HG02642 (cell line): ENCODE data around the gene PLP1.
A peak's percentile ranks its signal among the peaks of the same experiment; 100 is the strongest.
"Not testable (repeated sequence)": the region's sequence is repeated elsewhere in the genome, so short reads cannot be mapped to it uniquely, and the experiment has no call there.

Source experiments
- ATAC-seq: cut with Tn5 transposase; IDR thresholded peaks from one replicate; pipeline ENCODE4 v1.9.1; 2021; ENCODE audit warnings: mild to moderate bottlenecking; ENCODE audit not compliant: unreplicated experiment, poor library complexity

Gene PLP1

DNA sequence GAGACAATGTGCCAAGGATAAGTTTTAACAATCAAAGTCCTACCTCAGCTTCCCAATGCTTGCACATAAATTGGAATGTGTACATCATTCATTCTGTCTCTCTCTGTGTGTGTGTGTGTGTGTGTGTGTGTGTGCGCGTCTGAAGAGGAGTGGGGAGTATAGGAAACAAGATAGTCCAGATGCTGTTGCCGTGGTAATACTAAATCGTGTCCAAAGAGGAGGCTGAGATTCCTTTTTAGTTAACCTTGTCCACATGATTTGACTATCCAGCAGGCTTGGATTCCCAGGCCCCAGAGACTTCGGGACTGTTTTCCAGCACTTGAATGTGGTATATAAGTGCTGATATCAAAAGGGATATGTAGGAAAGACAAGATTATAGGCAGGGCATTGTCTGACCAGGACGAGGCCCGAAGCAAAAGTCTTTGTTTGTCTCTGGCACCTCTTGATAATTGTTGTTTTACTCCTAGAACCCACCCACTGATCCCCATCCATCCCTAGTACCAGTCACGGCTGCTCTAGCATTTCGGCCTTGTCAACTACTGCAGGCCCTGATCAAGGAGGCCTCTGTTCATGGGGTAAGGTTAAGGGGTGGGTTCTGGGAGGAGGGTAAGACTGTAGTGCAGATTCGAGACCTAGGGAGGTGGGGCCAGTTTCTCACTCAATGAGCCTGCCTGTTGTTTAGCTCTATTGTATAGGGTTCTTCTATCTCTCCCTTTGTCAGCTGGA lies 3.9 kb downstream of the PLP1 start:
- no peak for ATAC-seq

GRCh38 chrX:103781062-103781402 lies 4.4 kb downstream of the PLP1 start:
- no peak for ATAC-seq

DNA sequence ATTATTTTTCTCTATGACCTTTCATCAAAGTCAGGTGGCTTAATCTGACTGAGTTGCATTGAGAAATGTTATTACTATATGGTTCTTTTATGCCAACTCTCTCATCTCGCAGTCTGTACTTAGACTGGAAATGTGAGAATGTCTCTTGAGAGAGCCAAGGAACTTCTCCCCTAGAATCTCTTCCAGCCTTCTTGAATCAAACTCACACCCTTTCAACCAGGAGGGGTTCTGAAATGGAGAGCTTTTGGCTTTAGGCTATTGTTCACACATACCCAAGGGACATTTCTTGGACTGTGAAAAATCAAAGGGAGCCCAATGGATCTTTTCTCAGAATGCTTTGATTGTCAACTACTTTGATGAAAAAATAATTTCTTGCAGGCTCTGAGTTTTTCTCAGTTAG lies 5.1 kb downstream of the PLP1 start:
- no peak for ATAC-seq

- no peak for ATAC-seq
These were observed 6.0 kb downstream of the PLP1 start for GRCh38 chrX:103782640-103783039.

- no peak for ATAC-seq
These were observed 6.6 kb downstream of the PLP1 start for GRCh38 chrX:103783196-103783595.

DNA sequence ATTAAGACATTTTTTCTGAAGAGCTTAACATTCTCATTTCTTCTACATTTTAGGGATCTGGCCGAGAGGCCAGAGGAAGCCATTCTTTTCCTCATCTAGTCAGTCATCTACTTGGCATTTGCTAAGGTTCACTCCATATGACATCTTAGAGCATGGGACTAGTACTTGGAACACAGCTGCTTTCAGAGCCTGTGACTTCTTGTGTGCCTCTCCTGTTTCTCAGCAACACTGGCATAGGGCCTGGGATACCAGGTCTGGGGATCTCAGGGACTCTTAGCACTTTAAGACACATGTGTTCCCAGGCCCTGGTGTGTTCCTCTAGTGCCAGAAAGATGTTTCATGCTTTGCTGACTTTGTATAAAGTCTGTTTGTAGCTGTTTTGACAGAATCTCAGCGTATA lies 7.3 kb downstream of the PLP1 start:
- no peak for ATAC-seq

DNA sequence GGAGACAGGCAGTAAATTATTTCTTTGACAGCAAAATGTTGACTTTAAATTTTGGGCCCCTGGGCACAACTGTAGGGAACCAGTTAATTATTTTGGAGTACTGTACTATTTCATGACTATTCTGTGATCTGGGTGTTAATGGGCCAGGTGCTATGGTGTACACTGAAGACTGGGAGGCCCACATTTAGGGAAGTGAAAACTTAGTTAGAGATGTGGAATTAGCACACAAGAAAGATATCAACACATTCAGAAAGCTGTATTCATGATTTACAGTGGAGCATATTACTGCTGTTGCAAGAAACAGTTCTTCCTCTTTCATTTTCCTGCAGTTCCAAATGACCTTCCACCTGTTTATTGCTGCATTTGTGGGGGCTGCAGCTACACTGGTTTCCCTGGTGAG lies 12.4 kb downstream of the PLP1 start:
- ATAC-seq, result peak; percentile 78

DNA sequence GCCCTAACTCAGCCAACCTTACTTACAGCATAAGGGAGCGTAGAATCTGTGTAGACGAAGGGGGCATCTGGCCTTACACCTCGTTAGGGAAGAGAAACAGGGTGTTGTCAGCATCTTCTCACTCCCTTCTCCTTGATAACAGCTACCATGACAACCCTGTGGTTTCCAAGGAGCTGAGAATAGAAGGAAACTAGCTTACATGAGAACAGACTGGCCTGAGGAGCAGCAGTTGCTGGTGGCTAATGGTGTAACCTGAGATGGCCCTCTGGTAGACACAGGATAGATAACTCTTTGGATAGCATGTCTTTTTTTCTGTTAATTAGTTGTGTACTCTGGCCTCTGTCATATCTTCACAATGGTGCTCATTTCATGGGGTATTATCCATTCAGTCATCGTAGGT lies 14.6 kb downstream of the PLP1 start:
- ATAC-seq, result no peak

- no peak for ATAC-seq
These were observed 15.3 kb downstream of the PLP1 start for GRCh38 chrX:103791826-103792485.

- ATAC-seq, result no peak
These were observed 16.4 kb downstream of the PLP1 start for GRCh38 chrX:103792916-103793544.

DNA sequence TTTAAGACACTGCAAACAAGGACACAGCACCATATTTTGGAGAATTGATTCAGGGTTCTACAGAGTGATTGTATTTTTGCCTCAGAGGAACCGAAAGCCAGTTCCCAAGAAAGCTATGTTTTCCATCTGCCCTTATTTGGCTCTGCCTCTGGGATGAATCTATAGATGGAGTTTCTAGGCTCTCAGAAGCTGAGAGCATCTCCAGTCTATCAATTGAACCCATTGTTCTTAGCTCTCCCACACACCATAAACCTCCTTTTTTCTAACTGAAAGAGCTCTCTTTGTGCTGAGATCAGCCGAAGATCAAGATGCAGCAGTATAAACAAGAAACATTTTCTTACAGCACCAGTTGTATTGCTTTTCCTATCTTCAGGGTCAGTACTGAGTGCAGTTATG lies 16.9 kb downstream of the PLP1 start:
- ATAC-seq, result no peak

DNA sequence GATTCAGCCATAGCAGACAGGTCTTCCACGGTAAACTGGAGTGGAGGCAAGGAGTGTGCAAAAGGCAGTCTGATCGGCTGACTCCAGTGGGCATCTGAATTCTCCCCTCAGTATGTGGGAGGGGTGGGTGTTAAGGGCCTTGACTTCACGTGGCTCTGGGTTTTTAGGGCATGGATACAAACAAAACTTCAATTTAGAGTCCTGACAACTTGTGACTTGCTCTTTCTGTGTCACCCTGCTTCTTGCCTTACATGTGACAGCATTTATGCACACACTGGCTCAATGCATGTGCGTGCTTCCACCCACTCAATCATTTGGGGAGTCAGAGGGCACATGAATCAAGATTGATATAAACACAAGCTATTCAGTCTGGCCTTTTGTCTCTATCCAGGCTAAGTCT lies 17.5 kb downstream of the PLP1 start:
- no peak for ATAC-seq

DNA sequence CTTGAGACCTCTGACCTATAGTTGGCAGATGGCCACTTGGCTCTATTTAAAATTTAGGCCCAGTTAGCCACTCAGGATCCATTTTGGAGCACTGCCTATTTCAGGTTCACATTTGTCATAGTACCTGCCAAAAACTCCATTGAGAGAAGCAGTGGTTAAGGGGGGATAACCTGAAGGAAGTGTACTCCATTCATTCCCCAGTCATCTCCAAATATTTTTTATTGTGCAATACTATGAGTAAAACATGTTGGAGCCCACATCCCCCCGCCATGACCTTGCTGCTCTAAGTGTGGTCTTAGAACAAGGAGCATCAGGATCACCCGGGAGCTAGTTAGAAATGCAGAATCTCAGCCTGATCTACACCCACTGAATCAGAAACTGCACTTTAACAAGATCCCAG lies 21.1 kb downstream of the PLP1 start:
- ATAC-seq, result no peak

DNA sequence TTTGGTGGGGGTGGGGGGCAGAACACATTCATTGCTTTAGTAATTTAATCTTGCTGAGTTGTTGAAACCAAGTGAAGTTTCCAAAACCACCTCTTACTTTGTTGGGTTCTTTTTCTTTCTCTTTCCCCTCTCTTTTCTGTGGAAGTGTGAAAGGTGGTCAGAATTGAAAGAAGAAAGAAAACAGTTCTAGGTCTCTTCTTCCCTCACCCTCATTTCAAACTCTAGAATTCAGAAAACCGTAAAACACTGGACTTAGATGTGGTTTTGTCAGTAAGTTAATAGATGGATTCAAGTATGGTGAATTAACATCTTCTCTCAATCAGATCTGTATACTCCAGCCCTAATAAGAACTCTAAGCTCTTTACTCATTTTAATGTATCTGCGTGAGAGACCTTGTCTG lies 23.7 kb downstream of the PLP1 start:
- ATAC-seq, result no peak

DNA sequence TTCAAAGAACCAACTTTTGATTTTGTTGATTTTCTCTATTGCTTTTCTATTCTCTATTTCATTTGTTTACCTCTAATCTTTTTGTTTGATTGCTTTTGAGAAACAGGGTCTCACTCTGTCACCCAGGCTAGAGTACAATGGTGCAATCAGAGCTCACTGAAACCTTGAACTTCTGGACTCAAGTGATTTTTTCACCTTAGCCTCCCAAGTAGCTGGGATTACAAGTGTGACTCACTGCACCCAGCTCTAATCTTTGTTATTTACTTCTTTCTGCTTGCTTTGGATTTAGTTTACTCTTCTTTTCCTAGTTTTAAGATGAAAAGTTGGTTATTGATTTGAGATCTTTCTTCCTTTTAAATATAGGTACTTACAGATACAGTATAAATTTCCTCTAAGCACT lies 29.2 kb downstream of the PLP1 start:
- ATAC-seq, result no peak

DNA sequence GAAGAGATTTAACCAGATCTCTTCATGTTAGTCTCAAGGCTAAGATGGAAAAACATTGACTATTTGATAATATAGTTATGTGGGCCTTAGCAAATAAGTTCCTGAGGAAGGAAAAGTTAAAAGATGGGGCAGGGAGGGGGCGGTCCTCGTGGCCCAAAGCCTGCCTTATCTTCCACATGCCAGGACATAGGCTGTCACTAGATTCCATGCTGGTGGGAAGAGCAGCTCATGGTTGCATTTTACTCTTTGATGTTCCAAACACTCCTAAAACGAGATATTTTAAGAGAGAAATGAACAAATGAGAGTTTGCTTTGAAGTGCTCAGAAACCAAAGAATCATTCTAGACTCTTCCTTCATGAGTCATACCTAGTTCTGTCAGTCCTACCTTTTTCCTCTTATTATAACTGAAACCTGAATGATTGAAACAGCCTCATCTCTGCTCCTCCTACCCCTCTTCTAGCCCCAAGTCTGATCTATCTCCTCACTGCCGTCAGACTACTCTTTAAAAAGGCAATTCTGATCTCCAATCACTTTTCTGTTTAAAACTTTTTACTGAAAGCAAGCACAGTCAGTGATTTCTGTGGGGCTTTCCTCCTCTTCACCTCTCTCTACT lies 30.3 kb downstream of the PLP1 start:
- no peak for ATAC-seq

DNA sequence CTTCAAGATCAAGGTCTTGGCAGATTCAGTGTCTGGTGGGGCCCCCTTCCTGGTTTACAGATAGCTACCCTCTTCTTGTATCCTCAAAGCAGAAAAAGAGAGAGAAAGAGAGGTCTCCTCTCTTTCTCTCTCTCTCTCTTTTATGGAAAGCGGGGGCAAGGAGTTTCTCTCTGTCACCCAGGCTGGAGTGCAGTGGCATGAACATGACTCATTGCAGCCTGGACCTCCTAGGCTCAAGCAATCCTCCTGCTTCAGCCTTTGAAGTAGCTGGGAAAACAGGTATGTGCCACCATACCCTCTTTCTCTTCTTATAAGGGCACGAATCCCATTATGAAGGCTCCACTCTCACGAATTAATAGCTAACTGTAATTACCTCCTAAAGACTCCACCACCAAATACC lies 35.2 kb downstream of the PLP1 start:
- no peak for ATAC-seq

GRCh38 chrX:103817101-103817500 lies 40.5 kb downstream of the PLP1 start:
- not testable (repeated sequence) for ATAC-seq

GRCh38 chrX:103817502-103817901 lies 40.9 kb downstream of the PLP1 start:
- no peak for ATAC-seq

DNA sequence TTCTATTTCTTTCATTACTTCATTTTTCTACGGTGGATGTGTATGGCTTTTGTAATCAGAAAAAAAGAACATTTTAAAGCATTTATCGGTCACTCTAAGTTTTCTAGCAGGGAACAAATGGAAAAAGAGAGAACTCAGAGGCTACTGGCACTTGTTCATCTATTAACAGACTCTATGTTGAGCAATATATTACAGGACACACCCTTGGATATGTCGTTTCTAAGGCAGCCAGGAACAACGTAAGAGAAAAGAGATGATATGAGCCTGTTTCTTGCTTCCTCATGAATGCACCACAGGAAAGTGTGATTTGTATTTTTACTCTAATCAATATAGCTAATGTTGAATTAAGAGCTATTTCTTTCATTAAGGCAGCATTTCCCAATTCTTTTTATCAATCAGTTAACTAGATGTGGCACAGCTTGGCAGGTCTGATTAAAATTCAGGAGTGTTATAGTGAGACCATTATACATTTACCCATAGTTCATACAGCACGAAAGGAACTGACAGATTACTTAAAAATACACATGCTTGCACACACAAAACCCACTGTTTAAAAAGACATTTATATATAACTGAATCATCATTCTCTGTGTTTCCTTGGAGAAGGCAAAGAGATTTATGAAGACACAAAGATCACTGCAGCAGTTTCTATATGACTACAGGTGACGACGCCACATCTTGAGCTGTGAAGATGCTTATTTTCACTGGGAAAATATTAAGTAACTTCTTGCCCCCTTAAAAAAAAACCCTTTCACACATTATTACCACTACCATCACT lies 42.4 kb downstream of the PLP1 start:
- no peak for ATAC-seq

- ATAC-seq, result not testable (repeated sequence)
These were observed 44.2 kb downstream of the PLP1 start for GRCh38 chrX:103820802-103821201.
